ENCODE data around the gene SP110.

The SP110 gene

GRCh38 chr2:230216489-230216888 is 3.3 kb downstream of the SP110 start:
- Histone ChIP-seq H3K36me3 (ENCODE audit: control insufficient read depth, insufficient read depth, low read length) (peaks cover 19% of the 10 kb centered on the region), H3K27me3 (replicated peaks; ENCODE audit: control insufficient read depth, insufficient read depth, low read length) (no peaks in the 10 kb centered on the region), H3K4me3 (replicated peaks; ENCODE audit: low read depth, low read length) (no peak overlapping the region)
- no peak for DNase-seq (ENCODE audit: extremely low read depth, insufficient read length)
- no peak for TF ChIP-seq CTCF (IDR thresholded peaks at IDR 0.05; ENCODE audit: insufficient read depth, low read length, poor library complexity, severe bottlenecking)

DNA sequence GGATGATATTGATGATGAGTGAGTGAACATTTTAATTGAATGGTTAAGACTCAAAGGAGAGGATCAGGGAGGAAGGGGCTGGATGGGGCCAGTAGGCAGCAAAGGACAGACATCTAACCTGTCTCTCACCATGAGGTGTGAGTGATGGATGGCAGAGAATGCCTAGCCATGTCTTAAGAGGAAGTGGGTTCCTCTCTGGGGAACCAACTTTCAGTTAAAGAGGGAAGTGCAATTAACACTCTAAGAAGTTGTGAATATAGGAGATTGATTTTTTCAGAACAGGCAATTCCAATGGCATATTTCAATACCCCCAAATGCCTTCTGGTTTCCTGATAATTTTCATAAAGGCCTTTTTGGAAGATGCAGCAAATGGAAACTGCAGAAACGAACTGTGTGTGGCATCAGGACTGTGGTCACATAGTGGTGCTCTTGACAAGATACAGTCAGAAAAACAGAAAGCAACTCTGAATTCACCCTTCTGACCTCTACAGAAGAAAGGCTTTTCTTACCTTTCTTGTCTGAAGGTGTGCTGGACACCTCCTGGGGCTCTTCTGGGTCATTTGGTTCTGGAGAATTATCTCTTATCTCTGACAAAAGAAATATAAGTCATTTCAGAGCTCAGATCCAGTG is 10.2 kb downstream of the SP110 start:
- H3K36me3 ChIP-seq (ENCODE audit: control insufficient read depth, insufficient read depth, low read length) = peaks cover 30% of the 10 kb centered on the region
- no peak for DNase-seq (ENCODE audit: extremely low read depth, insufficient read length)
- H3K4me3 ChIP-seq (replicated peaks; ENCODE audit: low read depth, low read length) = no peak overlapping the region
- TF ChIP-seq CTCF (IDR thresholded peaks at IDR 0.05; ENCODE audit: insufficient read depth, low read length, poor library complexity, severe bottlenecking) = no peak
- no peaks in the 10 kb centered on the region for H3K27me3 ChIP-seq (replicated peaks; ENCODE audit: control insufficient read depth, insufficient read depth, low read length)

DNA sequence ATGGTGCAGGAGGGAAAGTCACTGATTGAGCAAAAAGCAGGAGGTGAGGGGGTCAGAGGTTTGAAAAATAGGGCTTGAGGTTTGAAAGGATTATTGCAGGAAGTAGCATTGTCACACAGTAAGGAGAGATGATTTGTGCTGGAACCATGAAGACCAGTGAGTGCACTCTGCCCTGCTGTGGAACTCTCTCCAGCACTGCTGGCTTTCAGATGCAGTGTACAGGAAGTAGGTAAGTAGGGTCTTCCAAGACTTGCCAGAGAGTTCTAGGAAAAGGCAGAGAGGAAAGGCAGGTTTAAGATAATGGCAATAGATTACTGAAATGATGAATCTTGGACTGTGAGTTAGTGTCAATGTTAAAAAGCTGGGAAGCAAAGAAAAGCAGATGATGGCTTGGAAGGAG is 11.2 kb downstream of the SP110 start:
- no peak for DNase-seq (ENCODE audit: extremely low read depth, insufficient read length)
- no peak overlapping the region for H3K4me3 ChIP-seq (replicated peaks; ENCODE audit: low read depth, low read length)
- H3K27me3 ChIP-seq (replicated peaks; ENCODE audit: control insufficient read depth, insufficient read depth, low read length) = no peaks in the 10 kb centered on the region
- no peak for TF ChIP-seq CTCF (IDR thresholded peaks at IDR 0.05; ENCODE audit: insufficient read depth, low read length, poor library complexity, severe bottlenecking)
- H3K36me3 ChIP-seq (ENCODE audit: control insufficient read depth, insufficient read depth, low read length) = peaks cover 28% of the 10 kb centered on the region

GRCh38 chr2:230205721-230206120 is 14.1 kb downstream of the SP110 start:
- DNase-seq (ENCODE audit: extremely low read depth, insufficient read length) = no peak
- Histone ChIP-seq H3K36me3 (ENCODE audit: control insufficient read depth, insufficient read depth, low read length) (peaks cover 15% of the 10 kb centered on the region), H3K4me3 (replicated peaks; ENCODE audit: low read depth, low read length) (no peak overlapping the region), H3K27me3 (replicated peaks; ENCODE audit: control insufficient read depth, insufficient read depth, low read length) (no peaks in the 10 kb centered on the region)
- no peak for TF ChIP-seq CTCF (IDR thresholded peaks at IDR 0.05; ENCODE audit: insufficient read depth, low read length, poor library complexity, severe bottlenecking)

DNA sequence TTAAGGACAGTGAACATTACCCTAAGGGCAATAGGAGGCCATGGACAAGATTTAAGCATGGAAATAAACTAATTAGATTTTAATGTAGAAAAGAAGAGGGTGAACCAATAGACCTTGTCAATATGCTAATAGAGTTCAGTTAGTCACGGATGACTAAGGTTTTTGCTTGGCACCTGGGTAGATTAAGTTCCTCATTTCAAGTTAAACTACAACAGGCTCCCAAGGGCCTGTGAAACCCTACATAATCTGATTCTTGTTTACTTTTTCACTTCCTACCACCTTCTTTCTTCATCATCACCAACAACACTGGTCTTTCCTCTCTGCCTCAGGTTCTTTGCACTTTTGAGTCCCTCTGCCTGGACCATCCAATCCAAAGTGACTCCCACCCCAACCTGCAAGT is 14.8 kb downstream of the SP110 start:
- Histone ChIP-seq H3K27me3 (replicated peaks; ENCODE audit: control insufficient read depth, insufficient read depth, low read length) (no peaks in the 10 kb centered on the region), H3K4me3 (replicated peaks; ENCODE audit: low read depth, low read length) (no peak overlapping the region), H3K36me3 (ENCODE audit: control insufficient read depth, insufficient read depth, low read length) (peaks cover 17% of the 10 kb centered on the region)
- DNase-seq (ENCODE audit: extremely low read depth, insufficient read length) = no peak
- TF ChIP-seq CTCF (IDR thresholded peaks at IDR 0.05; ENCODE audit: insufficient read depth, low read length, poor library complexity, severe bottlenecking) = no peak
